GM19035 (cell line): ENCODE measurements around the gene ABRACL.
"Not testable (repeated sequence)": the region's sequence is repeated elsewhere in the genome, so short reads cannot be mapped to it uniquely, and the experiment has no call there.

Experiments used
- ATAC-seq: cut with Tn5 transposase; IDR thresholded peaks from one replicate; pipeline ENCODE4 v1.9.1; 2021; ENCODE audit not compliant: unreplicated experiment

Gene ABRACL

GRCh38 chr6:139010674-139011073 lies 17.9 kb upstream of the ABRACL start:
- no peak for ATAC-seq

- ATAC-seq = no peak
These were observed 16.6 kb upstream of the ABRACL start for GRCh38 chr6:139011980-139012379.

- ATAC-seq = no peak
These were observed 15.3 kb upstream of the ABRACL start for GRCh38 chr6:139013185-139013800.

- ATAC-seq = no peak
These were observed 13.6 kb upstream of the ABRACL start for GRCh38 chr6:139014945-139015344.

DNA sequence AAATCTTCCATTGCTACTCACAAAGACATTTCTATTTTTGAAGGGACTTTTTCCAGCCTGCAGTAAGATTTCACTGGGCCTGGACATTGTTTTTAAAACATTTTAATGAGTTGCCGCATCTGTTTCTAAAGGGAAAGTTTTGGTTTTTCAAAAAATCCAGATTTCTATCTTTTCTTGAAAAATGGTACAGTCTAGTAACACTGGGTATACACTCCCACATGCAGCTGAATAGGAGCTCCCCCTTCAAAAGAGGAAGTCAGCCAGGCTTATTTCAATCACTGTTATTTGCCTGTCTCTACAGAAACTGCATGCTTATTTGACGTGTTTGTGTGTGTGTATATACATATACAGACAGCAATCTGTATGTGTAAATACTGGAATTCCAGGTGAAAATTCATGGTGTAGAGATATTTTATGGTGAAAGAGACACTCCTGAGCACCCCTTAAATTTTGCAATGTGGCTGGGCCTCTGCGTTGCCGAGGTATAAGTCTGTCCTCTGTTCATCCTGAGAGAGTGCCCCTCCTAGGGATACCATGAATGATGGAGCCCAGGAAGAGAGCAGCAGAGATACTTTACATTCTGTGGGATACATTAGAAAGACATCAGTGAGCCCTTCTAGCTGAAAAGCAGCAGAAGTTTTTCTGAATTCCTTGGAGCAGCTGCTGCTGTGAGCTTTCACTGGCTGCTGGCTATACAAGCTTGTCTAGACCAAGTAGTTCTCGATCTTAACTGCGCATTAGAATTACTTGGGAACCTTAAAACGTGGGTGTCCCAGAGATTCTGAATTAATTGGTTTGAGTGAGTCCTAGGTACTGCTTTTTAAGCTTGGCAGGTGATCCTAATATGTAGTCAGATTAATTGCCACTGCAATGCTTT lies 12.0 kb upstream of the ABRACL start:
- ATAC-seq = peak; percentile 94

DNA sequence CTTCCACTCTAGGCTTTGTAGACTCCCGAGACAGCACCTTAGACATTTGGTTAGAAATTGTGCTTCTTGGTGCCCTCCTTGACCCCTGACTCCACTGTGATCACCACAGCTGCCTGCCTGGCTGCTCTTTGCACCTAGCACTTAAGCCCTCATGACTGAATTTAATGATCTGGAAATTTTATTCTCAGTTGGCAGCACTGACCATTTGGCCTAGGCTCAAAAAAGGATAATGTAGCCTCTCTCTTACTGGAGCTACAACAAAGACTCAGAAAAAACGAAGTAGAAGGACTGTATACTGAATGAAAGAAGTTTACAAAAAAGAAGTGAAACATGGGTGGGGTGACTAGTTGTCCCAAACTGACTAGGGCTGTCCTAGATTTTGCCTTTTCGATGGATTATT lies 11.3 kb upstream of the ABRACL start:
- ATAC-seq = no peak

GRCh38 chr6:139019722-139020121 lies 8.8 kb upstream of the ABRACL start:
- no peak for ATAC-seq

- ATAC-seq = no peak
These were observed 7.9 kb upstream of the ABRACL start for GRCh38 chr6:139020689-139021088.

DNA sequence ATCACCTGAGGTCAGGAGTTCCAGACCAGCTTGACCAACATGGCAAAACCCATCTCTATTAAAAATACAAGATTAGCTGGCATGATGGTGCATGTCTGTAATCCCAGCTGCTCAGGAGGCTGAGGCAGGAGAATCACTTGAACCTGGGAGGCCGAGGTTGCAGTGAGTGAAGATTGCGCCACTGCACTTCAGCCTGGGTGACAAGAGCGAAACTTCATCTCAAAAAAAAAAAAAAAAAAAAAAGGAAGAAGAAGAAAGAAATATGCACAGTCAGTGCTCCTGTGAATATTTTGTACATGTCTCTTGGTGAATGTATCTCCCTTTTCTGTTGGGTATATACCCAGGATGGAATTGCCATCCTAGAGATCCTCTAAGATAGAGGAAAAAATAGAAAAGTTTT lies 3.1 kb upstream of the ABRACL start:
- ATAC-seq = not testable (repeated sequence)

GRCh38 chr6:139027620-139028182 lies 844 bp upstream of the ABRACL start:
- ATAC-seq = no peak

DNA sequence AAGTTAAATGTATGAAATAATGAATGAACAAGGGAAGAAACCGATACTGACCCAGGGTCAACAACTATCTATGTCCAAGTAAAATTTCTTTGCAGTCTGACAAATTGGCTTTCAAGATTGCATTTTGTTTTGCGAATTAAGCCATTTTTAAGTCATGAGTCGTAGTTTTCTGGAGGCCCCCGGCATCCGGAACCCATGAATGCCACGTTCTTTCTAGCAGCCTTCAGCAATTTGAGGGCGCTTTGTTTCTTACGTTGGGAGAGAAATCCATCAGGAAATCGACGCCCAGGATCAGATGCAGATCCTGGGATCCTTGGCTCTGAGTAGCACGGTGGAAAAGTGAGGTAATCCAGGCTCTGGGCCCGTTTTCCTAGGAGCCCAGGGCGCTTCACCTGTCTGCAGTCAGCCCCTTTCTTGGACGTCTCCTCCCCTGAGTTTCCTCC lies 309 bp upstream of the ABRACL start:
- ATAC-seq = no peak

DNA sequence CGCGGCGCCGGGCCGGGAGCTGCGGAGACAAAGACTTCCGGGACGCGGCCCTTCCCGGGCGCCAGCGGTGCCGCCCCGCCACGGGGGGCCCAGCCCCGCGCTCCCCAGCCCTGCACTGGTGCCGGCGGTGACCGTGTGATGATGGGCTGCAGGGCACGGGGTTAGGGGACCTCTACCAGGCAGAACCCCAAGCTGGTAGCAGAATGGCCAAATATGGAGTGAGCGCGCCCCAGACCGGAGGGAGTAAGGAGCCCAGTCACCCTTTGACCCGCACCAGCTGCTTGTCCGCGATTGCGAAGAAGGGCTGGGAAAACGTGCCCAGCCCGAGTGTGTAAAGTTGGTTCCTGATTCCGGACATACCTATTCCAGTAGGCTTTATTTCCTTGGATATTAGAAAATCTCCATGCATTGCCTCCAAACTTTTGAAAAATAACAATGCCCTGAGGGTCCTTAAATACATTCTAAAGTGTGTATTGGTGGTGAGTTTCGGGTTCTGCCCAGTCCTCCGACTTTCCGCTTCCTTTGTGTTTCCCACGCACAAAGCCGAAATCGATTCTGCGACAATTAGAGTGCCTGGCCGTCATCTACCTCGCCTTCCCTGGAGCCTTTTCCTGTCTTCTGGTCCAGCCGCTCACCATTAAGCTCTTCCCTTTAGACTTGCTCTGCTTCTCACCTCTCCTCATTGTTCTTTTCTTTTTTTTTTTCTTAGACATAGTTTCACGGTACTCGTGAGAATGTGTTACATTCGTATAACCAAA lies 1.1 kb downstream of the ABRACL start:
- peak; percentile 36 for ATAC-seq

DNA sequence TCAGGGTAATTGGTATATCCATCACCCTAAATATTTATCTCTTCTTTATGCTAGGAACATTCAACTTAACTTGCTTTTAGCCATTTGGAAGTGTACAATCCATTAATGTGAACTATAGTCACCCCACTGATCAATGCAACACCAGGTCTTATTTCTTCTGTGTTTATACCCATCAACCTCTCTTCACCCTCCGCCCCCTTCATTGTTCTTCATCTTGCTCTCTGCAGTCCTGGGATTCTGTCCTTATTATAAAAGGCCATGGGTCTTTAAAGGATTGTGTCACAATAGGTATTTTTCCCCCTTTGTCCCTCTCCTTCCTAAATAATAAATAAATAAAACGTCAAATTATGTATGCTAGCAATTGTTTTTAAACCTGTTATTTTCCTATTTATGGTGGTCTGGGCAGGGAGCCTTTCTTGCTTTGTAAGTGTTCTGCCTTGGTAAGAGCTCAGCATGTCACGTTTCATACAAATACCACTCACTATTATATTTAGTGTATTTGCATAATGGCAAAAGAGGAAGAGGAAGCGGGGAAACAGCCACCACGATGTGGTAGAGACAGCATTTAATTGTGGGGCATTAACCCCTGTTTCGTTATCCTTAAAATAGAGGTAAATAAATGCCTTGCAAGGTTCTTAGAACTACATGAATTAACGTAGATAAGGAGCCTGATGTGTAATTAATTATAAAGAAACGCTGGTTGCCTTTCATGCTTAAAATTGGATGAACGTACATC lies 1.9 kb downstream of the ABRACL start:
- peak; percentile 52 for ATAC-seq

GRCh38 chr6:139037490-139037889 lies 8.9 kb downstream of the ABRACL start:
- no peak for ATAC-seq

GRCh38 chr6:139044250-139044649 lies 15.7 kb downstream of the ABRACL start:
- ATAC-seq = no peak

DNA sequence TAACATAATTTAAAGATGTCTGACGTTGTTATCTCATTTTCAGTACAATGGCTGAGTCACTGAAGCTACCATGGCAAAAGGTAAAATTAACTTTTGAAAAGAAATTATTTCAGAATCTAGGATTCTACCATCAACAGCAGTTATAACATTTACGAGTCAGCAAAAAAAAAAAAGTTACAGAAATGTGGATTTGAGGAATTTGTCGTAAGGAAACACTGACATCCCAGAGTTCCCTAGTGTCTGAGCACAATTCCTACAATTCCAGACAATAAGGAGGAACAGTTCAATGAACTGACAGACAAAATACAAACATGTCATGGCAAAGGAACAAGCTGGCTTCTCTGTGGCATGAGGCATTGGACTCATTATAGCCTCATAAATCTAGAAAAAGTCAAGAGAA lies 19.1 kb downstream of the ABRACL start:
- no peak for ATAC-seq

DNA sequence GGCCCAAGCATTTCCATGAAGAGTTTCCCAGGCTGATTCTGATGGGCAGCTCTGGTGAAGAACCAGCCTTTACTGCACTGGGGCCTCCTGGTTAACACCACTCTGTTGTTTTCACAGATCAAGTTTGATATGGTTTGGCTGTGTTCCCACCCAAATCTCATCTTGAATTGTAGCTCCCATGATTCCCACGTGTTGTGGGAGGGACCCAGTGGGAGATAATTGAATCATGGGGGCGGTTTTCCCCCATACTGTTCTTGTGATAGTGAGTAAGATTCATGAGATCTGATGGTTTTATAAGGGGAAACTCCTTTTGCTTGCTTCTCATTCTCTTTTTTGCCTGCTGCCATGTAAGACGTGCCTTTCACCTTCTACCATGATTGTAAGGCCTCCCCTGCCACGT lies 20.4 kb downstream of the ABRACL start:
- ATAC-seq = not testable (repeated sequence)

DNA sequence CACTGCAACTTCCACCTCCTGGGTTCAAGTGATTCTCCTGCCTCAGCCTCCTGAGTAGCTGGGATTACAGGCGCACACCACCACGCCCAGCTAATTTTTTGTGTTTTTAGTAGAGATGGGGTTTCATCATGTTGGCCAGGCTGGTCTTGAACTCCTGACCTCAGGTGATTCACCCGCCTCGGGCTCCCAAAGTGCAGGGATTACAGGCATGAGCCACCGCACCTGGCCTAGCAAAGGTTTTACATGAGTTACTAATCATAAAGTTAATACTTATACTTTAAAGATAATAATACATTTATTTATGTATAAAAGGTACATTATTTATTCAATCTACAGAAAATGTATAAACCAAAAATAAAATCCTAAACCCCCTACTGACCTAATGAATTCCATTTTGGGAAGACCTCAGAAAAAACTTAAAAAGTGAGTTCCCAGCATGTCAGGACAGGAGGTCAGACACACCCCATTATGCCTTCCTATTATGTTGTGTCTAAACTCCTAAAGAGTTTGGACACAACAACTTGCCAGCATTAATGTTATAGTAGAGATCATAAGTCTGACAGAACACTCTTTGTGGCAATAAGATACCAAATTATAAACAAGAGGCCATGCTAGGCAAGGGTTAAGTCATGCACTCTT lies 21.7 kb downstream of the ABRACL start:
- ATAC-seq = not testable (repeated sequence)

GRCh38 chr6:139050770-139051313 lies 22.3 kb downstream of the ABRACL start:
- ATAC-seq = no peak
